ENCODE measurements around the gene SLC9A9. TPM values are rescaled to one million over a fixed set of nuclear protein-coding genes. Genes with fewer than 3 reads are reported as not detected.

SLC9A9 gene
- total RNA-seq, 1 donor from 2014 or later = 20.4 TPM

- Histone ChIP-seq H3K4me1 (ENCODE audit: control insufficient read depth in 3 of 3, insufficient read depth in 3 of 3, low read length in 3 of 3) (no peaks in the 10 kb centered on the region), H3K27me3 (ENCODE audit: control insufficient read depth in 3 of 3, insufficient read depth in 3 of 3, low read length in 3 of 3) (no peaks in the 10 kb centered on the region), H3K9me3 (ENCODE audit: control insufficient read depth in 3 of 3, low read length in 3 of 3) (no peaks in the 10 kb centered on the region), H3K36me3 (ENCODE audit: control insufficient read depth in 3 of 3, insufficient read depth in 3 of 3, low read length in 3 of 3) (no peaks in the 10 kb centered on the region), H3K4me3 (ENCODE audit: low read length in 3 of 3) (no peak overlapping the region), H3K27ac (ENCODE audit: low read depth, low read length) (no peak overlapping the region), H3K9ac (ENCODE audit: low read depth in 1 of 3, low read length in 3 of 3) (no peak overlapping the region)
Observed at GRCh38 chr3:143770391-143770790, 77.9 kb downstream of the SLC9A9 start.

- Histone ChIP-seq H3K27ac (ENCODE audit: low read depth, low read length) (no peak overlapping the region), H3K9ac (ENCODE audit: low read depth in 1 of 3, low read length in 3 of 3) (no peak overlapping the region), H3K9me3 (ENCODE audit: control insufficient read depth in 3 of 3, low read length in 3 of 3) (no peaks in the 10 kb centered on the region), H3K4me1 (ENCODE audit: control insufficient read depth in 3 of 3, insufficient read depth in 3 of 3, low read length in 3 of 3) (no peaks in the 10 kb centered on the region), H3K27me3 (ENCODE audit: control insufficient read depth in 3 of 3, insufficient read depth in 3 of 3, low read length in 3 of 3) (no peaks in the 10 kb centered on the region), H3K36me3 (ENCODE audit: control insufficient read depth in 3 of 3, insufficient read depth in 3 of 3, low read length in 3 of 3) (no peaks in the 10 kb centered on the region), H3K4me3 (ENCODE audit: low read length in 3 of 3) (no peak overlapping the region)
Observed at GRCh38 chr3:143769616-143770015, 78.7 kb downstream of the SLC9A9 start.

GRCh38 chr3:143764840-143765239 is 83.4 kb downstream of the SLC9A9 start:
- no peak overlapping the region for H3K27ac ChIP-seq (ENCODE audit: low read depth, low read length)
- H3K9me3 ChIP-seq (ENCODE audit: control insufficient read depth in 3 of 3, low read length in 3 of 3) = no peaks in the 10 kb centered on the region
- H3K9ac ChIP-seq (ENCODE audit: low read depth in 1 of 3, low read length in 3 of 3) = no peak overlapping the region
- H3K27me3 ChIP-seq (ENCODE audit: control insufficient read depth in 3 of 3, insufficient read depth in 3 of 3, low read length in 3 of 3) = no peaks in the 10 kb centered on the region
- H3K4me1 ChIP-seq (ENCODE audit: control insufficient read depth in 3 of 3, insufficient read depth in 3 of 3, low read length in 3 of 3) = no peaks in the 10 kb centered on the region
- no peak overlapping the region for H3K4me3 ChIP-seq (ENCODE audit: low read length in 3 of 3)
- no peaks in the 10 kb centered on the region for H3K36me3 ChIP-seq (ENCODE audit: control insufficient read depth in 3 of 3, insufficient read depth in 3 of 3, low read length in 3 of 3)

DNA sequence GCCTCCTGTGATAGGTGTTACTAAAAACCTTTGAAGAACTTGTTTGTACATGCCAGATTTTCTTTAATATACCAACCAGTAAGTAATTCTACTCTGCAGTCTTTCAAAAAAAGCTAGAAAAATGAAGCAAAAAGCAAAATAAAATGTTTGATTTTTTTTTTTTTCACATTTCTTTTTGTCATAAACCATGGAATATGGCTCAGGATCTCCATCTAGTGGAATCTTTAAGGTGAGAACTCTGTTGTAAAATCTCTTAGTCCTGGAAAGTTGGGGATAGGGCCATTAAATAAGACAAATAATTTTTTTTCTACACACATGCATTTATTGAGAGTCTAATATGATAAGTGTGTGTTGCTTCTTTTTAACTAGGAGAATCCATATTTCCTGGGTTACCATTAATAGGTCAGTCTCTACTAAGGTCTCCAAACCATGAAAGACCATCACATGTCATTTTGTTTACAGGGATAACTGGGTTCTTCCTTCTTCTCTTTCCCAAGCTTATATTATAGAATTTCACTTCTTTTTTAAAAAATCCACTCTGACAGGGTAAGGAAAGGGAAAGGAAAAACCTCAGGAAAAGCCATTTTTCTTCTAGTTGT is 84.6 kb downstream of the SLC9A9 start:
- Histone ChIP-seq H3K4me3 (ENCODE audit: low read length in 3 of 3) (no peak overlapping the region), H3K36me3 (ENCODE audit: control insufficient read depth in 3 of 3, insufficient read depth in 3 of 3, low read length in 3 of 3) (no peaks in the 10 kb centered on the region), H3K27me3 (ENCODE audit: control insufficient read depth in 3 of 3, insufficient read depth in 3 of 3, low read length in 3 of 3) (no peaks in the 10 kb centered on the region), H3K9me3 (ENCODE audit: control insufficient read depth in 3 of 3, low read length in 3 of 3) (no peaks in the 10 kb centered on the region), H3K4me1 (ENCODE audit: control insufficient read depth in 3 of 3, insufficient read depth in 3 of 3, low read length in 3 of 3) (no peaks in the 10 kb centered on the region), H3K9ac (ENCODE audit: low read depth in 1 of 3, low read length in 3 of 3) (no peak overlapping the region), H3K27ac (ENCODE audit: low read depth, low read length) (no peak overlapping the region)

GRCh38 chr3:143757691-143758090 is 90.6 kb downstream of the SLC9A9 start:
- Histone ChIP-seq H3K9ac (ENCODE audit: low read depth in 1 of 3, low read length in 3 of 3) (no peak overlapping the region), H3K4me1 (ENCODE audit: control insufficient read depth in 3 of 3, insufficient read depth in 3 of 3, low read length in 3 of 3) (peaks cover 0 to 2% (median 0%) of the 10 kb centered on the region in 3 donors), H3K36me3 (ENCODE audit: control insufficient read depth in 3 of 3, insufficient read depth in 3 of 3, low read length in 3 of 3) (no peaks in the 10 kb centered on the region), H3K27me3 (ENCODE audit: control insufficient read depth in 3 of 3, insufficient read depth in 3 of 3, low read length in 3 of 3) (no peaks in the 10 kb centered on the region), H3K9me3 (ENCODE audit: control insufficient read depth in 3 of 3, low read length in 3 of 3) (no peaks in the 10 kb centered on the region), H3K27ac (ENCODE audit: low read depth, low read length) (no peak overlapping the region), H3K4me3 (ENCODE audit: low read length in 3 of 3) (no peak overlapping the region)

DNA sequence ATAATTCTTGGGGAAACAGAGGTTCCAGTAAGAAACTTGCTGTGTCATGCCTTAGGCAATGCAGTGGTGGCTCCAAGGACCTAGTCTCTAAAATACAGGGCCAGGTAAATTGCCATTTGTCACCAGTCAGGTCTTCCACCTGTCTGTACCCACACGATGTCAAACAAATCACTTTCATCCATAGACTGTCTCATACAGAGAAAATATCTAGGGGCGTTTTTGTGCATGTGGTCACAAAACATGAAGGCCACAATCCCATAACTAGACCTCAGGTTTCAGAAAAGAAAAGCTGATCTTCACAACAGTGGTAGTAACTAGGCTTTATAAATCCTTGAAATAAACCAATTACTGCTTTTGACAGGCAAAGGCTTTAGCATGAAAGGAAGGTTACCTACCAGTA is 92.3 kb downstream of the SLC9A9 start:
- Histone ChIP-seq H3K4me1 (ENCODE audit: control insufficient read depth in 3 of 3, insufficient read depth in 3 of 3, low read length in 3 of 3) (peaks cover 0 to 2% (median 0%) of the 10 kb centered on the region in 3 donors), H3K9ac (ENCODE audit: low read depth in 1 of 3, low read length in 3 of 3) (no peak overlapping the region), H3K27ac (ENCODE audit: low read depth, low read length) (no peak overlapping the region), H3K9me3 (ENCODE audit: control insufficient read depth in 3 of 3, low read length in 3 of 3) (no peaks in the 10 kb centered on the region), H3K27me3 (ENCODE audit: control insufficient read depth in 3 of 3, insufficient read depth in 3 of 3, low read length in 3 of 3) (no peaks in the 10 kb centered on the region), H3K36me3 (ENCODE audit: control insufficient read depth in 3 of 3, insufficient read depth in 3 of 3, low read length in 3 of 3) (no peaks in the 10 kb centered on the region), H3K4me3 (ENCODE audit: low read length in 3 of 3) (no peak overlapping the region)

- H3K27ac ChIP-seq (ENCODE audit: low read depth, low read length) = no peak overlapping the region
Observed at GRCh38 chr3:143754090-143754489, 94.2 kb downstream of the SLC9A9 start.

DNA sequence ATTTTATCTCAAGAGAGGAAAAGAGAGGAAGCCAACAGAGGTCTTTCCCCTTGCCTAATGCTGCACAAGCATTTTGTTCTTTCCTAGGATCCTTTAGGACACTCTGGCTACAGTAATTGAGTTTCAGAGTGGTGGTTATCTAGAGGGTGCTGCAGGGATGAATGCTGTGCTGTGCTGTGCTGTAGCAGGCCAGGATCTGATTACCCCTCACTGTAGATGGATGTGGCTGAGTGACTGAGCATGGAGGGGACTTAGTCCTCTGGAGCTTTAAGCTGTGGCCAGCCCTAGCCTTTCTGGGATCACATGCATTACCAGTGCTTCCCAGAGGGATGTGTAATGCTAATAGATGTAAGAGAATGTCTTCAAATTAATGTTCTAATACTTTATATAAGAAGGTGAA is 94.8 kb downstream of the SLC9A9 start:
- no peaks in the 10 kb centered on the region for H3K27me3 ChIP-seq (ENCODE audit: control insufficient read depth in 3 of 3, insufficient read depth in 3 of 3, low read length in 3 of 3)
- no peak overlapping the region for H3K27ac ChIP-seq (ENCODE audit: low read depth, low read length)
- H3K9ac ChIP-seq (ENCODE audit: low read depth in 1 of 3, low read length in 3 of 3) = no peak overlapping the region
- H3K4me3 ChIP-seq (ENCODE audit: low read length in 3 of 3) = no peak overlapping the region
- H3K36me3 ChIP-seq (ENCODE audit: control insufficient read depth in 3 of 3, insufficient read depth in 3 of 3, low read length in 3 of 3) = no peaks in the 10 kb centered on the region
- no peaks in the 10 kb centered on the region for H3K9me3 ChIP-seq (ENCODE audit: control insufficient read depth in 3 of 3, low read length in 3 of 3)
- H3K4me1 ChIP-seq (ENCODE audit: control insufficient read depth in 3 of 3, insufficient read depth in 3 of 3, low read length in 3 of 3) = peaks cover 0 to 2% (median 0%) of the 10 kb centered on the region in 3 donors

More at GRCh38 chr3:143754090-143754489, 94.2 kb downstream of the SLC9A9 start:
- Histone ChIP-seq H3K36me3 (ENCODE audit: control insufficient read depth in 3 of 3, insufficient read depth in 3 of 3, low read length in 3 of 3) (no peaks in the 10 kb centered on the region), H3K27me3 (ENCODE audit: control insufficient read depth in 3 of 3, insufficient read depth in 3 of 3, low read length in 3 of 3) (no peaks in the 10 kb centered on the region), H3K4me3 (ENCODE audit: low read length in 3 of 3) (no peak overlapping the region), H3K9ac (ENCODE audit: low read depth in 1 of 3, low read length in 3 of 3) (no peak overlapping the region), H3K9me3 (ENCODE audit: control insufficient read depth in 3 of 3, low read length in 3 of 3) (no peaks in the 10 kb centered on the region), H3K4me1 (ENCODE audit: control insufficient read depth in 3 of 3, insufficient read depth in 3 of 3, low read length in 3 of 3) (peaks cover 0 to 2% (median 0%) of the 10 kb centered on the region in 3 donors)

DNA sequence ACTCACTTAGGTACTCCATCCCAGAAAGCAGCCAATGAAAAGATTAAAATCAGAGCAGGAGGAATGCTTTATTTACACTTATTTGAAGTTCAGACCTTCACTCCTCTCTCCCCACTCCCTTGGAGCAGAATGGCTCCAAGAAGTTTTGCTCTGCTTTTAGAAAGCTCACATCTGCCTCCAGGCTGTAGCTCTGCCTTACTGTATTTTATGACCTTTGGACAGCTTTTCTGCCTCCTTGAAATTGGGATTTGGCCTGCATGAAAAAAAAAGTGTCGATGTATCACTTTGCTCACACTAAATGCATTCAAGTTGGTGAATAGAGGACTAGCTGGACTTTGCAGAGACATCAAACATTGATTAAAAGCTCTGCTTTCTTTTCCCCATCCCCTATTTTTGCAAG is 95.3 kb downstream of the SLC9A9 start:
- Histone ChIP-seq H3K9me3 (ENCODE audit: control insufficient read depth in 3 of 3, low read length in 3 of 3) (no peaks in the 10 kb centered on the region), H3K36me3 (ENCODE audit: control insufficient read depth in 3 of 3, insufficient read depth in 3 of 3, low read length in 3 of 3) (no peaks in the 10 kb centered on the region), H3K27me3 (ENCODE audit: control insufficient read depth in 3 of 3, insufficient read depth in 3 of 3, low read length in 3 of 3) (no peaks in the 10 kb centered on the region), H3K27ac (ENCODE audit: low read depth, low read length) (no peak overlapping the region), H3K4me3 (ENCODE audit: low read length in 3 of 3) (no peak overlapping the region), H3K4me1 (ENCODE audit: control insufficient read depth in 3 of 3, insufficient read depth in 3 of 3, low read length in 3 of 3) (peaks cover 0 to 2% (median 0%) of the 10 kb centered on the region in 3 donors), H3K9ac (ENCODE audit: low read depth in 1 of 3, low read length in 3 of 3) (no peak overlapping the region)

GRCh38 chr3:143751643-143752178 is 96.6 kb downstream of the SLC9A9 start:
- H3K4me3 ChIP-seq (ENCODE audit: low read length in 3 of 3) = no peak overlapping the region
- H3K27me3 ChIP-seq (ENCODE audit: control insufficient read depth in 3 of 3, insufficient read depth in 3 of 3, low read length in 3 of 3) = no peaks in the 10 kb centered on the region
- peaks cover 0 to 2% (median 0%) of the 10 kb centered on the region in 3 donors for H3K4me1 ChIP-seq (ENCODE audit: control insufficient read depth in 3 of 3, insufficient read depth in 3 of 3, low read length in 3 of 3)
- H3K9ac ChIP-seq (ENCODE audit: low read depth in 1 of 3, low read length in 3 of 3) = no peak overlapping the region
- H3K36me3 ChIP-seq (ENCODE audit: control insufficient read depth in 3 of 3, insufficient read depth in 3 of 3, low read length in 3 of 3) = no peaks in the 10 kb centered on the region
- no peak overlapping the region for H3K27ac ChIP-seq (ENCODE audit: low read depth, low read length)
- no peaks in the 10 kb centered on the region for H3K9me3 ChIP-seq (ENCODE audit: control insufficient read depth in 3 of 3, low read length in 3 of 3)
